HEK293 (cell line): ENCODE measurements around the gene TRIM62.

ENCODE experiments used
- AEBP2 ChIP-seq: fragments of 450-650 bp; formaldehyde crosslinking; IDR thresholded peaks from 2 replicates; pipeline ENCODE4 v1.5.1; 2016; ENCODE audit warnings: missing biosample characterization, missing genetic modification characterization, borderline replicate concordance
- BCL11A ChIP-seq: fragments of 450-650 bp; formaldehyde crosslinking; IDR thresholded peaks from 2 replicates; pipeline ENCODE4 v1.5.1; 2016; ENCODE audit warnings: low read depth, missing biosample characterization, missing genetic modification characterization
- CTCF ChIP-seq: fragments of 450-650 bp; formaldehyde crosslinking; IDR thresholded peaks from 2 replicates; pipeline ENCODE4 v1.5.1; 2016; ENCODE audit warnings: missing biosample characterization, missing genetic modification characterization
- KLF17 ChIP-seq: fragments of 450-650 bp; formaldehyde crosslinking; IDR thresholded peaks from 2 replicates; pipeline ENCODE4 v1.5.1; 2016; ENCODE audit warnings: missing biosample characterization, missing genetic modification characterization
- OSR2 ChIP-seq: fragments of 450-650 bp; formaldehyde crosslinking; IDR thresholded peaks from 2 replicates; pipeline ENCODE4 v1.5.1; 2016; ENCODE audit warnings: missing biosample characterization, missing genetic modification characterization
- PRDM4 ChIP-seq: fragments of 450-650 bp; formaldehyde crosslinking; IDR thresholded peaks from 2 replicates; pipeline ENCODE4 v1.5.1; 2017; ENCODE audit warnings: missing biosample characterization, missing genetic modification characterization
- REPIN1 ChIP-seq: fragments of 450-650 bp; formaldehyde crosslinking; IDR thresholded peaks from 2 replicates; pipeline ENCODE4 v1.5.1; 2017; ENCODE audit warnings: missing biosample characterization, missing genetic modification characterization, low read depth
- ZBTB21 ChIP-seq: fragments of 450-650 bp; formaldehyde crosslinking; IDR thresholded peaks from 2 replicates; pipeline ENCODE4 v1.5.1; 2017; ENCODE audit warnings: missing biosample characterization, missing genetic modification characterization
- ZNF140 ChIP-seq: fragments of 450-650 bp; formaldehyde crosslinking; IDR thresholded peaks from 2 replicates; pipeline ENCODE4 v1.5.1; 2016; ENCODE audit warnings: missing biosample characterization, missing genetic modification characterization
- ZNF280C ChIP-seq: fragments of 450-650 bp; formaldehyde crosslinking; IDR thresholded peaks from 2 replicates; pipeline ENCODE4 v1.5.1; 2016; ENCODE audit warnings: missing biosample characterization, missing genetic modification characterization
- ZNF280D ChIP-seq: fragments of 450-650 bp; formaldehyde crosslinking; IDR thresholded peaks from 2 replicates; pipeline ENCODE4 v1.5.1; 2016; ENCODE audit warnings: missing biosample characterization, missing genetic modification characterization
- ZNF501 ChIP-seq: fragments of 450-650 bp; formaldehyde crosslinking; IDR thresholded peaks from 2 replicates; pipeline ENCODE4 v1.5.1; 2016; ENCODE audit warnings: missing biosample characterization, missing genetic modification characterization
- ZNF585B ChIP-seq: fragments of 450-650 bp; formaldehyde crosslinking; IDR thresholded peaks from 2 replicates; pipeline ENCODE4 v1.5.1; 2016; ENCODE audit warnings: missing biosample characterization, missing genetic modification characterization

- TF ChIP-seq CTCF (tag by site-specific recombination) (no peak), ZNF585B (tag by site-specific recombination) (no peak), REPIN1 (tag by site-specific recombination) (no peak), ZNF501 (no peak), ZNF140 (no peak), KLF17 (tag by site-specific recombination) (no peak), OSR2 (tag by site-specific recombination) (no peak), AEBP2 (tag by site-specific recombination) (no peak), ZNF280D (tag by site-specific recombination) (no peak), ZBTB21 (no peak), ZNF280C (no peak), BCL11A (tag by site-specific recombination) (no peak), PRDM4 (no peak)
Measured at GRCh38 chr1:33159577-33159976, 22.3 kb downstream of the TRIM62 start.
